MCF 10A (cell line): ENCODE results near the gene PRMT3. TPM values are rescaled to one million over a fixed set of nuclear protein-coding genes. Genes with fewer than 3 reads are reported as not detected.

Experiments
- BruUV-seq: library from RNA; stranded (reverse); fragments of 400-500 nt; replicated peaks from 2 replicates; lab custom pipeline; 2021; lab: Mats Ljungman, UMichigan
- CTCF ChIA-PET: fragments of 300-600 bp; sonication (Branson Sonifier 250); formaldehyde crosslinking; extraction: SDS; loops from one replicate; lab custom pipeline; 2021; ENCODE audit warnings: antibody characterized with exemption, inconsistent platforms; lab: Yijun Ruan, JAX
- POLR2A ChIA-PET: fragments of 300-600, 350-650 bp; sonication (Branson Sonifier 250); formaldehyde crosslinking; extraction: SDS; loops from one replicate; lab custom pipeline; 2020; ENCODE audit warnings: antibody characterized with exemption, inconsistent platforms; lab: Yijun Ruan, JAX
- DNase-seq: peaks from one replicate; pipeline ENCODE4 v3.0.0-alpha.2; 2018; ENCODE audit not compliant: unreplicated experiment
- H3K27ac Mint-ChIP-seq: one replicate; pipeline ENCODE4 v1.8.0; 2022; ENCODE audit warnings: mild to moderate bottlenecking, low read depth, mixed read lengths; ENCODE audit not compliant: unreplicated experiment
- H3K27me3 Mint-ChIP-seq: one replicate; pipeline ENCODE4 v1.8.0; 2022; ENCODE audit warnings: mixed read lengths; ENCODE audit not compliant: insufficient read depth, unreplicated experiment
- H3K36me3 Mint-ChIP-seq: one replicate; pipeline ENCODE4 v1.8.0; 2022; ENCODE audit warnings: mild to moderate bottlenecking, moderate library complexity, mixed read lengths; ENCODE audit not compliant: insufficient read depth, unreplicated experiment
- H3K4me1 Mint-ChIP-seq: one replicate; pipeline ENCODE4 v1.8.0; 2022; ENCODE audit warnings: mixed read lengths; ENCODE audit not compliant: insufficient read depth, unreplicated experiment
- H3K4me3 Mint-ChIP-seq: one replicate; pipeline ENCODE4 v1.8.0; 2022; ENCODE audit warnings: mild to moderate bottlenecking, moderate library complexity, mixed read lengths; ENCODE audit not compliant: unreplicated experiment
- H3K9me3 Mint-ChIP-seq: one replicate; pipeline ENCODE4 v1.8.0; 2022; ENCODE audit warnings: mixed read lengths; ENCODE audit not compliant: unreplicated experiment
- CTCF ChIP-seq: fragments of 200-600 bp; IDR thresholded peaks from one replicate; pipeline ENCODE4 v1.8.0; 2022; ENCODE audit warnings: antibody characterized with exemption, mild to moderate bottlenecking; ENCODE audit not compliant: unreplicated experiment
- intact Hi-C: fragments of 100-400 bp; cut with micrococcal nuclease; formaldehyde crosslinking; loops from 2 replicates; pipeline ENCODE4 v1.14.1; 2022
- total RNA-seq: library from RNA; stranded (reverse); gene quantifications from 2 replicates; pipeline ENCODE4 v1.2.3, GENCODE V29; 2022

Gene PRMT3
- total RNA-seq, 1 experiment from 2014 or later = 60.1 TPM

- no peak for TF ChIP-seq CTCF
- Mint-ChIP-seq H3K27ac (peak overlapping the region; percentile 40), H3K9me3 (no peaks in the 10 kb centered on the region), H3K36me3 (peaks cover 38% of the 10 kb centered on the region), H3K27me3 (no peaks in the 10 kb centered on the region), H3K4me1 (no peaks in the 10 kb centered on the region), H3K4me3 (no peak overlapping the region)
- BruUV-seq = no TSS peak
- intact Hi-C loops = no loop called here
- POLR2A ChIA-PET = interaction anchor here (0.6 to 0.7 kb wide), 2 partner anchors 50 to 1781 kb away, joined by 3 read pairs; no protein-coding TSS in a partner anchor
- CTCF ChIA-PET = interaction anchor here (1.4 kb wide), 1 partner anchor 151 kb away, joined by 4 read pairs; no protein-coding TSS in a partner anchor
- DNase-seq = no peak
Observed at GRCh38 chr11:20457934-20458680, 70.6 kb downstream of the PRMT3 start.

- no peak overlapping the region for H3K4me3 Mint-ChIP-seq
- no peaks in the 10 kb centered on the region for H3K27me3 Mint-ChIP-seq
- ChIA-PET CTCF (no interaction called here), POLR2A (no interaction called here)
- no peaks in the 10 kb centered on the region for H3K9me3 Mint-ChIP-seq
- H3K36me3 Mint-ChIP-seq = peaks cover 34% of the 10 kb centered on the region
- DNase-seq = no peak
- TF ChIP-seq CTCF = no peak
- intact Hi-C loops = no loop called here
- H3K4me1 Mint-ChIP-seq = no peaks in the 10 kb centered on the region
- BruUV-seq = no TSS peak
- no peak overlapping the region for H3K27ac Mint-ChIP-seq
Observed at GRCh38 chr11:20458905-20459632, 71.6 kb downstream of the PRMT3 start.

GRCh38 chr11:20459865-20460264, 72.3 kb downstream of the PRMT3 start:
- no peak for DNase-seq
- no peaks in the 10 kb centered on the region for H3K4me1 Mint-ChIP-seq
- intact Hi-C loops = no loop called here
- no peaks in the 10 kb centered on the region for H3K27me3 Mint-ChIP-seq
- ChIA-PET POLR2A (no interaction called here), CTCF (interaction anchor here (1.2 kb wide), 1 partner anchor 150 kb away, joined by 7 read pairs; no protein-coding TSS in a partner anchor)
- no peaks in the 10 kb centered on the region for H3K9me3 Mint-ChIP-seq
- H3K36me3 Mint-ChIP-seq = peaks cover 35% of the 10 kb centered on the region
- no peak overlapping the region for H3K27ac Mint-ChIP-seq
- H3K4me3 Mint-ChIP-seq = no peak overlapping the region
- TF ChIP-seq CTCF = no peak
- no TSS peak for BruUV-seq

- H3K4me3 Mint-ChIP-seq = no peak overlapping the region
- no peaks in the 10 kb centered on the region for H3K4me1 Mint-ChIP-seq
- no peaks in the 10 kb centered on the region for H3K9me3 Mint-ChIP-seq
- no TSS peak for BruUV-seq
- ChIA-PET CTCF (interaction anchor here (0.6 to 0.7 kb wide), 2 partner anchors 22 to 110 kb away, joined by 3 to 5 read pairs; no protein-coding TSS in a partner anchor), POLR2A (no interaction called here)
- no peak for TF ChIP-seq CTCF
- no peaks in the 10 kb centered on the region for H3K27me3 Mint-ChIP-seq
- intact Hi-C loops = no loop called here
- no peak for DNase-seq
- H3K27ac Mint-ChIP-seq = no peak overlapping the region
- H3K36me3 Mint-ChIP-seq = peaks cover 33% of the 10 kb centered on the region
Observed at GRCh38 chr11:20464518-20464917, 77.0 kb downstream of the PRMT3 start.
